IMR-90 (cell line): ENCODE measurements around the gene SLC19A2. TPM values are rescaled to one million over a fixed set of nuclear protein-coding genes. Genes with fewer than 3 reads are reported as not detected.

Experiments used
- ATAC-seq: fragments of 200-7000 bp; cut with Tn5 transposase; 2 replicates; pipeline ENCODE4 v1.9.1; 2020; ENCODE audit warnings: low read depth, mild to moderate bottlenecking, moderate library complexity
- BruUV-seq: library from RNA; stranded (reverse); fragments of 400-500 nt; replicated peaks from 2 replicates; lab custom pipeline; 2021; lab: Mats Ljungman, UMichigan
- CTCF ChIA-PET: fragments of 300-600 bp; formaldehyde crosslinking; extraction: SDS; loops from one replicate; lab custom pipeline; 2021; ENCODE audit warnings: antibody characterized with exemption; lab: Yijun Ruan, JAX
- POLR2A ChIA-PET: fragments of 300-600 bp; sonication (Branson Sonifier 250); formaldehyde crosslinking; loops from one replicate; lab custom pipeline; 2022; ENCODE audit warnings: antibody characterized with exemption; ENCODE audit not compliant: unreplicated experiment; lab: Charles Lee
- DNase-seq: peaks from one replicate; pipeline ENCODE4 v3.0.0; 2013
- H2AFZ ChIP-seq: replicated peaks from 2 replicates; pipeline ENCODE3; 2013; ENCODE audit warnings: low read length, mild to moderate bottlenecking; ENCODE audit not compliant: poor library complexity
- H2AK5ac ChIP-seq: 2 replicates; pipeline ENCODE4 v1.6.1; 2013; ENCODE audit warnings: low read depth, low read length, inconsistent platforms
- H2AK9ac ChIP-seq: replicated peaks from 2 replicates; pipeline ENCODE3; 2013; ENCODE audit warnings: mild to moderate bottlenecking, low read depth, low read length, moderate library complexity; ENCODE audit not compliant: poor library complexity
- H2BK120ac ChIP-seq: 2 replicates; pipeline ENCODE4 v1.6.1; 2013; ENCODE audit warnings: low read depth, low read length, inconsistent platforms
- H2BK15ac ChIP-seq: 3 replicates; pipeline ENCODE4 v1.6.1; 2013; ENCODE audit warnings: low read depth, low read length, inconsistent platforms
- H2BK20ac ChIP-seq: 2 replicates; pipeline ENCODE4 v1.6.1; 2013; ENCODE audit warnings: low read depth, mild to moderate bottlenecking, inconsistent platforms, low read length, moderate library complexity
- H2BK5ac ChIP-seq: 2 replicates; pipeline ENCODE4 v1.6.1; 2013; ENCODE audit warnings: mild to moderate bottlenecking, low read depth, low read length, inconsistent platforms; ENCODE audit not compliant: poor library complexity, severe bottlenecking
- H3K14ac ChIP-seq: replicated peaks from 2 replicates; pipeline ENCODE4 v1.6.1; 2013; ENCODE audit warnings: low read depth, low read length, inconsistent platforms
- H3K18ac ChIP-seq: 2 replicates; pipeline ENCODE4 v1.6.1; 2013; ENCODE audit warnings: low read depth, low read length, control low read depth
- H3K23ac ChIP-seq: 2 replicates; pipeline ENCODE4 v1.6.1; 2013; ENCODE audit warnings: low read depth, low read length, inconsistent platforms
- H3K27ac ChIP-seq: 2 replicates; pipeline ENCODE4 v1.5.1; 2013; ENCODE audit warnings: mild to moderate bottlenecking, control low read depth, low read length; ENCODE audit not compliant: insufficient read depth
- H3K27me3 ChIP-seq: 2 replicates; pipeline ENCODE4 v1.6.1; 2013; ENCODE audit warnings: low read length; ENCODE audit not compliant: control insufficient read depth, insufficient read depth
- H3K36me3 ChIP-seq: 2 replicates; pipeline ENCODE4 v1.6.1; 2013; ENCODE audit warnings: low read length, mixed read lengths; ENCODE audit not compliant: control insufficient read depth, insufficient read depth
- H3K4ac ChIP-seq: 2 replicates; pipeline ENCODE4 v1.6.1; 2013; ENCODE audit warnings: low read depth, low read length, inconsistent platforms
- H3K4me1 ChIP-seq: 2 replicates; pipeline ENCODE4 v1.6.1; 2013; ENCODE audit warnings: low read length, mixed read lengths; ENCODE audit not compliant: control insufficient read depth, insufficient read depth
- H3K4me2 ChIP-seq: 2 replicates; pipeline ENCODE4 v1.6.1; 2013; ENCODE audit warnings: low read depth, mild to moderate bottlenecking, control low read depth, low read length, moderate library complexity
- H3K4me3 ChIP-seq: 2 replicates; pipeline ENCODE4 v1.5.1; 2013; ENCODE audit warnings: low read depth, mild to moderate bottlenecking, control low read depth, low read length, moderate library complexity; ENCODE audit not compliant: insufficient read depth
- H3K56ac ChIP-seq: 2 replicates; pipeline ENCODE4 v1.6.1; 2013; ENCODE audit warnings: low read length, inconsistent platforms; ENCODE audit not compliant: insufficient read depth; ENCODE audit errors: extremely low read depth
- H3K79me1 ChIP-seq, 2 experiments: 2 replicates each; pipeline ENCODE4 v1.6.1; 2013; ENCODE audit warnings: low read length in 2 of 2, inconsistent platforms in 1 of 2, low read depth in 1 of 2
- H3K9ac ChIP-seq: 2 replicates; pipeline ENCODE4 v1.6.1; 2013; ENCODE audit warnings: low read depth, low read length, control low read depth
- H3K9me1 ChIP-seq: 2 replicates; pipeline ENCODE4 v1.6.1; 2013; ENCODE audit warnings: low read length, inconsistent platforms; ENCODE audit not compliant: insufficient read depth
- H3K9me3 ChIP-seq: 2 replicates; pipeline ENCODE4 v1.6.1; 2013; ENCODE audit warnings: low read length; ENCODE audit not compliant: control insufficient read depth, insufficient read depth
- H4K20me1 ChIP-seq: 2 replicates; pipeline ENCODE4 v1.6.1; 2013; ENCODE audit warnings: low read length, inconsistent platforms; ENCODE audit not compliant: insufficient read depth
- H4K5ac ChIP-seq: 2 replicates; pipeline ENCODE4 v1.6.1; 2013; ENCODE audit warnings: mild to moderate bottlenecking, low read depth, low read length, control low read depth
- H4K8ac ChIP-seq, 2 experiments: 2 replicates each; pipeline ENCODE4 v1.6.1; 2013; ENCODE audit warnings: low read depth in 2 of 2, low read length in 2 of 2, control low read depth in 1 of 2, inconsistent platforms in 1 of 2
- H4K91ac ChIP-seq: 2 replicates; pipeline ENCODE4 v1.6.1; 2013; ENCODE audit warnings: low read depth, low read length, inconsistent platforms; ENCODE audit not compliant: insufficient read depth
- BHLHE40 ChIP-seq: fragments of 150-350 bp; IDR thresholded peaks from 2 replicates; pipeline ENCODE4 v1.6.1; 2016; ENCODE audit warnings: mild to moderate bottlenecking, low read depth, low read length
- CEBPB ChIP-seq: IDR thresholded peaks from 2 replicates; pipeline ENCODE4 v1.6.1; 2012; ENCODE audit warnings: low read depth, low read length, improper control_type of control experiment
- CHD1 ChIP-seq: IDR thresholded peaks from 2 replicates; pipeline ENCODE4 v1.6.1; 2012; ENCODE audit warnings: low read depth, low read length, improper control_type of control experiment
- CTCF ChIP-seq: conservative IDR thresholded peaks from 2 replicates; pipeline ENCODE4 v1.5.1; 2012; ENCODE audit warnings: mild to moderate bottlenecking, low read depth, low read length, improper control_type of control experiment
- ELK1 ChIP-seq: fragments of 150-350 bp; IDR thresholded peaks from 2 replicates; pipeline ENCODE4 v1.6.1; 2016; ENCODE audit warnings: low read depth, mild to moderate bottlenecking, low read length, moderate library complexity, borderline replicate concordance
- MAZ ChIP-seq: IDR thresholded peaks from 2 replicates; pipeline ENCODE4 v1.6.1; 2012; ENCODE audit warnings: low read depth, mild to moderate bottlenecking, low read length, improper control_type of control experiment, moderate library complexity, borderline replicate concordance
- NFE2L2 ChIP-seq: fragments of 150-350 bp; IDR thresholded peaks from 2 replicates; pipeline ENCODE4 v1.6.1; 2016; ENCODE audit warnings: low read depth, mild to moderate bottlenecking, low read length
- RAD21 ChIP-seq: IDR thresholded peaks from 2 replicates; pipeline ENCODE4 v1.6.1; 2012; ENCODE audit warnings: low read length, improper control_type of control experiment
- RCOR1 ChIP-seq: IDR thresholded peaks from 2 replicates; pipeline ENCODE4 v1.6.1; 2012; ENCODE audit warnings: mild to moderate bottlenecking, low read length, improper control_type of control experiment; ENCODE audit not compliant: insufficient replicate concordance
- RFX5 ChIP-seq: IDR thresholded peaks from 2 replicates; pipeline ENCODE4 v1.8.0; 2012; ENCODE audit warnings: low read depth, mild to moderate bottlenecking, low read length, moderate library complexity
- SMC3 ChIP-seq: fragments of 150-350 bp; IDR thresholded peaks from 2 replicates; pipeline ENCODE4 v1.6.1; 2016; ENCODE audit warnings: low read depth, mild to moderate bottlenecking, antibody characterized with exemption, low read length, moderate library complexity
- USF2 ChIP-seq: fragments of 150-350 bp; IDR thresholded peaks from 2 replicates; pipeline ENCODE4 v1.6.1; 2017; ENCODE audit warnings: mild to moderate bottlenecking, antibody characterized with exemption, low read length, low read depth
- WGBS, 2 experiments: methylation state at CpG; one replicate each; pipeline versions ENCODE4 v1.1.5 to v1.1.7; 2013; ENCODE audit warnings: missing lambda C conversion rate in 2 of 2; ENCODE audit not compliant: insufficient read length in 1 of 2; ENCODE audit errors: extremely low coverage in 2 of 2; 5-methylcytosine and 5-hydroxymethylcytosine counted together
- dilution Hi-C: fragments of 300-500 bp; cut with HindIII; formaldehyde crosslinking; loops from one replicate; pipeline ENCODE4 v1.14.3; 2018; ENCODE audit warnings: low sequenced_read_pairs; ENCODE audit not compliant: unreplicated experiment
- in situ Hi-C: fragments of 300-500 bp; cut with MboI; formaldehyde crosslinking; loops from 3 replicates; pipeline ENCODE4 v1.14.3; 2019; ENCODE audit warnings: low sequenced_read_pairs, inconsistent platforms, mixed read lengths
- intact Hi-C: fragments of 100-400 bp; cut with micrococcal nuclease; formaldehyde crosslinking; loops from 2 replicates; pipeline ENCODE4 v1.10.0; 2022
- polyA plus RNA-seq, 3 experiments: library from polyadenylated mRNA; depleted of rRNA; stranded (reverse); fragments of >200 nt; gene quantifications; 2 replicates each; pipeline ENCODE4 v1.2.3, GENCODE V29; 2012; ENCODE audit warnings: low replicate concordance in 1 of 3
- total RNA-seq: library from RNA; depleted of rRNA; stranded (reverse); fragments of >200 nt; gene quantifications from 2 replicates; pipeline ENCODE4 v1.2.3, GENCODE V29; 2012

SLC19A2 gene
- total and polyA plus RNA-seq, 2 of the 4 experiments (the other 2 are of a cell fraction) = 3.6 to 5.2 TPM

- dilution Hi-C loops = no loop called here
- no peak overlapping the region for H3K56ac ChIP-seq
- H3K27me3 ChIP-seq = peaks cover 3% of the 10 kb centered on the region; the same call in 1 of the 2 replicates
- ChIA-PET POLR2A (no interaction called here), CTCF (no interaction called here)
- no peak overlapping the region for H4K5ac ChIP-seq
- no peaks in the 10 kb centered on the region for H3K9me1 ChIP-seq
- H4K20me1 ChIP-seq = no peaks in the 10 kb centered on the region
- no peak overlapping the region for H2BK120ac ChIP-seq
- H3K9me3 ChIP-seq = no peaks in the 10 kb centered on the region
- H2BK15ac ChIP-seq = no peak overlapping the region
- no peak overlapping the region for H3K14ac ChIP-seq
- no peak overlapping the region for H2AK5ac ChIP-seq
- H4K91ac ChIP-seq = no peak overlapping the region
- H2AFZ ChIP-seq = no peak overlapping the region
- H4K8ac ChIP-seq = no peak overlapping the region
- no peak for DNase-seq
- no peak overlapping the region for H3K18ac ChIP-seq
- H2BK20ac ChIP-seq = no peak overlapping the region
- TF ChIP-seq MAZ (no peak), SMC3 (no peak), RFX5 (no peak), CEBPB (no peak), CHD1 (no peak), NFE2L2 (no peak), ELK1 (no peak), CTCF (no peak), RAD21 (no peak), USF2 (no peak), RCOR1 (no peak), BHLHE40 (no peak)
- H3K4ac ChIP-seq = no peak overlapping the region
- H3K4me3 ChIP-seq = no peak overlapping the region
- no peak for ATAC-seq
- intact Hi-C loops = no loop called here
- H3K4me2 ChIP-seq = no peak overlapping the region
- H3K9ac ChIP-seq = no peak overlapping the region
- in situ Hi-C loops = no loop called here
- no peaks in the 10 kb centered on the region for H3K4me1 ChIP-seq
- H3K23ac ChIP-seq = no peak overlapping the region
- H3K27ac ChIP-seq = no peak overlapping the region
- no peak overlapping the region for H2AK9ac ChIP-seq
- H3K79me1 ChIP-seq = no peaks in the 10 kb centered on the region
- no TSS peak for BruUV-seq
- WGBS, 2 experiments = no CpG with 5 or more reads among the region's 1 CpG
- H3K36me3 ChIP-seq = no peaks in the 10 kb centered on the region
- no peak overlapping the region for H2BK5ac ChIP-seq
Measured at GRCh38 chr1:169525391-169525790, 39.6 kb upstream of the SLC19A2 start.
